Measurements from ENCODE around the gene FOXP2.
A peak's percentile ranks its signal among the peaks of the same experiment; 100 is the strongest.

The FOXP2 gene

DNA sequence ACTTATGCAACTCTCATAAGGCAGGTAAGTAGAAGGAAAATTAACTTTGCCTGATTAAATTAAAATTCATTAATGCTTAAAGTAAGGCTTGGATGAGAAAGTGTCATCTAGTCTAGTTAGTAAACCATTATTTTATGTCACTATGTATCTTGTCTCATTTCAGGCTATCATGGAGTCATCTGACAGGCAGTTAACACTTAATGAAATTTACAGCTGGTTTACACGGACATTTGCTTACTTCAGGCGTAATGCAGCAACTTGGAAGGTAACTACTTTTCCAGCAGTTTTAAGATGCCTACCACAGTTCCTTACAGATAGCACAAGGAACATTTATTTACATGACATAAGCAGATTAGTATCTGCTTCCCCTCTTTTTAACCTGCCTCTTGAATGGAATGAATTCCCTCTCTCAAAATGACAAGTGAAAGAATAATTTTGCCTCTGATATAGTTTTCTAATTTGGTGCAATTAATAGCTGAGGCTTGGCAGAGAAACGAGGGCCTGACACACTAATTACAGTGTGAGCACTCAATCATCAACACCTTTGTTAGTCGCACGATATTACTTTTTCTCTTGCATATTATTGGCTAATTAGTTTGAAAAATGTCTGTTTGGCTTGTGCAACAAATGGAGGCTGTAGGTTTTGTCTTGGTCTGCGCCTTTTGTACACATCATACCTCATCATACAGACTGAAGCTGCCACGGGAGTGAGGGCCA is 245.0 kb downstream of the FOXP2 start (continued):
- TF ChIP-seq ZNF121 (tag by site-specific recombination; IDR thresholded peaks at IDR 0.05), result no peak
- TF ChIP-seq FEZF1 (tag by site-specific recombination; IDR thresholded peaks at IDR 0.05), result no peak
- 0 out of 2 replicates have a peak, but pooled peaks have one; percentile 4 for TF ChIP-seq ZXDB (tag by site-specific recombination; IDR thresholded peaks at IDR 0.05)
- TF ChIP-seq REPIN1 (tag by site-specific recombination; IDR thresholded peaks at IDR 0.05; ENCODE audit: low read depth), result no peak
- TF ChIP-seq SCRT2 (tag by site-specific recombination; IDR thresholded peaks at IDR 0.05), result peak; percentile 33; the same call in 1 of the 2 replicates
- no peak for TF ChIP-seq ZNF138 (tag by site-specific recombination; IDR thresholded peaks at IDR 0.05; ENCODE audit: borderline replicate concordance)
- TF ChIP-seq ZNF302 (tag by site-specific recombination; IDR thresholded peaks at IDR 0.05; ENCODE audit: low read depth), result no peak
- TF ChIP-seq ZNF555 (tag by site-specific recombination; conservative IDR thresholded peaks at IDR 0.05), result no peak
- TF ChIP-seq ZNF423 (tag by site-specific recombination; IDR thresholded peaks at IDR 0.05), result no peak
- TF ChIP-seq ZNF335 (tag by site-specific recombination; conservative IDR thresholded peaks at IDR 0.05), result 0 out of 2 replicates have a peak, but pooled peaks have one; percentile 39
- TF ChIP-seq ZNF175 (tag by site-specific recombination; IDR thresholded peaks at IDR 0.05), result no peak
- no peak for TF ChIP-seq ZNF18 (tag by site-specific recombination; IDR thresholded peaks at IDR 0.05)
- no peak for TF ChIP-seq ZSCAN23 (tag by site-specific recombination; IDR thresholded peaks at IDR 0.05)
- TF ChIP-seq ZNF558 (tag by site-specific recombination; IDR thresholded peaks at IDR 0.05), result no peak
- TF ChIP-seq, protein P1, sequence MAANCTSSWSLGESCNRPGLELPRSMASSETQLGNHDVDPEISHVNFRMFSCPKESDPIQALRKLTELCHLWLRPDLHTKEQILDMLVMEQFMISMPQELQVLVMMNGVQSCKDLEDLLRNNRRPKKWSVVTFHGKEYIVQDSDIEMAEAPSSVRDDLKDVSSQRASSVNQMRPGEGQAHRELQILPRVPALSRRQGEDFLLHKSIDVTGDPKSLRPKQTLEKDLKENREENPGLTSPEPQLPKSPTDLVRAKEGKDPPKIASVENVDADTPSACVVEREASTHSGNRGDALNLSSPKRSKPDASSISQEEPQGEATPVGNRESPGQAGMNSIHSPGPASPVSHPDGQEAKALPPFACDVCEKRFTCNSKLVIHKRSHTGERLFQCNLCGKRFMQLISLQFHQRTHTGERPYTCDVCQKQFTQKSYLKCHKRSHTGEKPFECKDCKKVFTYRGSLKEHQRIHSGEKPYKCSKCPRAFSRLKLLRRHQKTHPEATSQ (tag by site-specific recombination; IDR thresholded peaks at IDR 0.05), result no peak
- no peak for TF ChIP-seq ZSCAN16 (tag by site-specific recombination; IDR thresholded peaks at IDR 0.05)
- no peak for TF ChIP-seq ZNF621 (tag by site-specific recombination; IDR thresholded peaks at IDR 0.05)
- TF ChIP-seq ZNF169 (tag by site-specific recombination; IDR thresholded peaks at IDR 0.05), result no peak
- TF ChIP-seq ZNF639 (tag by site-specific recombination; IDR thresholded peaks at IDR 0.05), result no peak
- TF ChIP-seq PBX3 (CRISPR knock-in tag; IDR thresholded peaks at IDR 0.05), result no peak
- TF ChIP-seq ZNF202 (tag by site-specific recombination; IDR thresholded peaks at IDR 0.05; ENCODE audit: borderline replicate concordance), result no peak
- no peak for TF ChIP-seq ZNF248 (tag by site-specific recombination; IDR thresholded peaks at IDR 0.05)
- TF ChIP-seq ZNF223 (tag by site-specific recombination; IDR thresholded peaks at IDR 0.05), result no peak
- TF ChIP-seq, protein P2, sequence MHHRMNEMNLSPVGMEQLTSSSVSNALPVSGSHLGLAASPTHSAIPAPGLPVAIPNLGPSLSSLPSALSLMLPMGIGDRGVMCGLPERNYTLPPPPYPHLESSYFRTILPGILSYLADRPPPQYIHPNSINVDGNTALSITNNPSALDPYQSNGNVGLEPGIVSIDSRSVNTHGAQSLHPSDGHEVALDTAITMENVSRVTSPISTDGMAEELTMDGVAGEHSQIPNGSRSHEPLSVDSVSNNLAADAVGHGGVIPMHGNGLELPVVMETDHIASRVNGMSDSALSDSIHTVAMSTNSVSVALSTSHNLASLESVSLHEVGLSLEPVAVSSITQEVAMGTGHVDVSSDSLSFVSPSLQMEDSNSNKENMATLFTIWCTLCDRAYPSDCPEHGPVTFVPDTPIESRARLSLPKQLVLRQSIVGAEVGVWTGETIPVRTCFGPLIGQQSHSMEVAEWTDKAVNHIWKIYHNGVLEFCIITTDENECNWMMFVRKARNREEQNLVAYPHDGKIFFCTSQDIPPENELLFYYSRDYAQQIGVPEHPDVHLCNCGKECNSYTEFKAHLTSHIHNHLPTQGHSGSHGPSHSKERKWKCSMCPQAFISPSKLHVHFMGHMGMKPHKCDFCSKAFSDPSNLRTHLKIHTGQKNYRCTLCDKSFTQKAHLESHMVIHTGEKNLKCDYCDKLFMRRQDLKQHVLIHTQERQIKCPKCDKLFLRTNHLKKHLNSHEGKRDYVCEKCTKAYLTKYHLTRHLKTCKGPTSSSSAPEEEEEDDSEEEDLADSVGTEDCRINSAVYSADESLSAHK (tag by site-specific recombination; IDR thresholded peaks at IDR 0.05), result peak; percentile 41; the same call in 1 of the 2 replicates
- TF ChIP-seq, protein P3, sequence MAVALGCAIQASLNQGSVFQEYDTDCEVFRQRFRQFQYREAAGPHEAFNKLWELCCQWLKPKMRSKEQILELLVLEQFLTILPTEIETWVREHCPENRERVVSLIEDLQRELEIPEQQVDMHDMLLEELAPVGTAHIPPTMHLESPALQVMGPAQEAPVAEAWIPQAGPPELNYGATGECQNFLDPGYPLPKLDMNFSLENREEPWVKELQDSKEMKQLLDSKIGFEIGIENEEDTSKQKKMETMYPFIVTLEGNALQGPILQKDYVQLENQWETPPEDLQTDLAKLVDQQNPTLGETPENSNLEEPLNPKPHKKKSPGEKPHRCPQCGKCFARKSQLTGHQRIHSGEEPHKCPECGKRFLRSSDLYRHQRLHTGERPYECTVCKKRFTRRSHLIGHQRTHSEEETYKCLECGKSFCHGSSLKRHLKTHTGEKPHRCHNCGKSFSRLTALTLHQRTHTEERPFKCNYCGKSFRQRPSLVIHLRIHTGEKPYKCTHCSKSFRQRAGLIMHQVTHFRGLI (tag by site-specific recombination; IDR thresholded peaks at IDR 0.05), result no peak

Measured in HEK293 (cell line).